K562 (cell line): ENCODE measurements around the gene GYG1. TPM values are rescaled to one million over a fixed set of nuclear protein-coding genes. Genes with fewer than 3 reads are reported as not detected.
A peak's percentile ranks its signal among the peaks of the same experiment; 100 is the strongest.

Experiments
- ARID2 ChIP-seq: fragments of 450-650 bp; IDR thresholded peaks from 2 replicates; pipeline ENCODE4 v1.6.1; 2017; ENCODE audit warnings: antibody characterized with exemption, mild to moderate bottlenecking
- ATF3 ChIP-seq, 2 experiments: fragments of 450-650 bp in 1 of 2; sonication (generic) in 1 of 2; formaldehyde crosslinking in 1 of 2; IDR thresholded peaks in 1 of 2; conservative IDR thresholded peaks in 1 of 2; 2 replicates each; pipeline versions ENCODE4 v1.6.1 to v1.8.1; 2016 to 2023; ENCODE audit warnings: mild to moderate bottlenecking in 2 of 2, moderate library complexity in 2 of 2, inconsistent platforms in 1 of 2, missing genetic modification reagents in 1 of 2
- HMBOX1 ChIP-seq: sonication (generic); IDR thresholded peaks from 2 replicates; pipeline ENCODE4 v1.6.1; 2016
- MAFK ChIP-seq: IDR thresholded peaks from 2 replicates; pipeline ENCODE4 v1.6.1; 2011; ENCODE audit warnings: low read length, improper control_type of control experiment
- PHF21A ChIP-seq: fragments of 450-650 bp; IDR thresholded peaks from 2 replicates; pipeline ENCODE4 v1.6.1; 2017; ENCODE audit warnings: low read depth, borderline replicate concordance
- SIRT6 ChIP-seq: IDR thresholded peaks from one replicate; pipeline ENCODE4 v1.6.1; 2012; ENCODE audit warnings: low read depth, mild to moderate bottlenecking, control low read depth, inconsistent platforms, low read length, moderate library complexity
- ZNF785 ChIP-seq: fragments of 250-450 bp; sonication (Bioruptor Pico); IDR thresholded peaks from 2 replicates; pipeline ENCODE4 v1.4.0; 2020; ENCODE audit warnings: mild to moderate bottlenecking
- polyA plus RNA-seq, 8 experiments: library from polyadenylated mRNA; depleted of rRNA in 4 of 8; stranded (reverse) in 5 of 8; unstranded in 3 of 8; fragments of >200 nt; fragmentation: Nextera tagmentation in 2 of 8; fragmentation: Illumina TruSeq in 1 of 8; extraction: Ambion mirVana in 2 of 8; extraction: Trizol in 1 of 8; gene quantifications; 2 replicates each; pipeline versions ENCODE4 v1.2.1 to v1.2.3, GENCODE V29; 2011 to 2014; ENCODE audit warnings: inconsistent platforms in 1 of 8, missing spikeins in 1 of 8
- total RNA-seq, 7 experiments: library from RNA; depleted of rRNA in 6 of 7; stranded (reverse); fragments of >200 nt in 6 of 7; fragmentation: Illumina TruSeq in 2 of 7; extraction: Trizol in 2 of 7; gene quantifications; 2 replicates each; pipeline versions ENCODE4 v1.2.1 to v1.2.3, GENCODE V29; 2011 to 2021; ENCODE audit warnings: low replicate concordance in 1 of 7
- TF ChIP-seq, protein P1 (sequence below): fragments of 450-650 bp; conservative IDR thresholded peaks from 2 replicates; pipeline ENCODE4 v1.6.1; 2016; ENCODE audit warnings: missing genetic modification characterization, low read depth, mild to moderate bottlenecking, missing compliant biosample characterization, moderate library complexity
- TF ChIP-seq, protein P2 (sequence below): fragments of 250-450 bp; sonication (Bioruptor Pico); IDR thresholded peaks from 2 replicates; pipeline ENCODE4 v1.8.0; 2022; ENCODE audit warnings: moderate library complexity, mild to moderate bottlenecking, inconsistent platforms

GYG1 gene
- total and polyA plus RNA-seq, 9 of the 15 experiments (the other 6 are each of a cell fraction or from before 2014, with no cell fraction given): 14.6 to 38.4 (median 24.6) TPM

DNA sequence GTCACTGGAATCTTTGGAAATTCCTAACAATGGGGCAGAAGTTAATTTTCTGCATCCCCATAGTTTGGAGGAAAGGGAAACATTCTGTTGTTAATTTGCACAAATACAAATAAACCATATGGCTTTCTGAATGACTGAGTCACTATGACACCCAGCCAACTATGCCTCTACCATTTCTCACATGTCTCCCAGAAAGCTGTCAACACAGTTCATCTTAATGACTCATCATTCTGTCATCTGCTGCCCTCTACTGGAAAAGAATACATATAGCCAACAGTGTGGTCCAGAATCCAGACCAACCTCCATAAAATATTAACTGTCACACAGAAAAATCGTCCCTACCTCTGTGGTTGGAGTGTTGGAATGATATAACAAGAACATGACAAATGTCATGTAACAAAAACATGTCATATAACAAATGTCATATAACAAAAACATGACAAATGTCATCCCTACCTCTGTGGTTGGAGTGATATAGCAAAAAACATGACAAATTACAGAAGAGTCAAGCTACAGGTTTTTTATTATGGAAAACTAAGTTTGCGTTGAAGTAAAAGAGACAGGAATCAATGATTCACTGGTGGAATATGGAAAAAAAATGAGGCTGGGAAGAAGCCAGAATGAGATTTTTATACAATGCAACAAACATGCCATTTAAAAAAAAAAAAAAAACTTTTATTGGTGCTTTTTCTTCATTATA is 47.7 kb upstream of the GYG1 start (continued):
- TF ChIP-seq HMBOX1: no peak
- TF ChIP-seq, protein P1, sequence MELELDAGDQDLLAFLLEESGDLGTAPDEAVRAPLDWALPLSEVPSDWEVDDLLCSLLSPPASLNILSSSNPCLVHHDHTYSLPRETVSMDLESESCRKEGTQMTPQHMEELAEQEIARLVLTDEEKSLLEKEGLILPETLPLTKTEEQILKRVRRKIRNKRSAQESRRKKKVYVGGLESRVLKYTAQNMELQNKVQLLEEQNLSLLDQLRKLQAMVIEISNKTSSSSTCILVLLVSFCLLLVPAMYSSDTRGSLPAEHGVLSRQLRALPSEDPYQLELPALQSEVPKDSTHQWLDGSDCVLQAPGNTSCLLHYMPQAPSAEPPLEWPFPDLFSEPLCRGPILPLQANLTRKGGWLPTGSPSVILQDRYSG (tag): no peak
- TF ChIP-seq ZNF785: no peak
- TF ChIP-seq MAFK: peak; percentile 83
- TF ChIP-seq, protein P2, sequence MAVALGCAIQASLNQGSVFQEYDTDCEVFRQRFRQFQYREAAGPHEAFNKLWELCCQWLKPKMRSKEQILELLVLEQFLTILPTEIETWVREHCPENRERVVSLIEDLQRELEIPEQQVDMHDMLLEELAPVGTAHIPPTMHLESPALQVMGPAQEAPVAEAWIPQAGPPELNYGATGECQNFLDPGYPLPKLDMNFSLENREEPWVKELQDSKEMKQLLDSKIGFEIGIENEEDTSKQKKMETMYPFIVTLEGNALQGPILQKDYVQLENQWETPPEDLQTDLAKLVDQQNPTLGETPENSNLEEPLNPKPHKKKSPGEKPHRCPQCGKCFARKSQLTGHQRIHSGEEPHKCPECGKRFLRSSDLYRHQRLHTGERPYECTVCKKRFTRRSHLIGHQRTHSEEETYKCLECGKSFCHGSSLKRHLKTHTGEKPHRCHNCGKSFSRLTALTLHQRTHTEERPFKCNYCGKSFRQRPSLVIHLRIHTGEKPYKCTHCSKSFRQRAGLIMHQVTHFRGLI: no peak
- TF ChIP-seq SIRT6: no peak
- no peak for TF ChIP-seq PHF21A
- peak; percentile 95 for TF ChIP-seq ATF3 (IDR thresholded peaks at IDR 0.05)
- peak; percentile 51; the same call in 1 of the 2 replicates for TF ChIP-seq ATF3 (CRISPR knock-in tag; conservative IDR thresholded peaks at IDR 0.05)
- TF ChIP-seq ARID2: 0 out of 2 replicates have a peak, but pooled peaks have one; percentile 41
